Activated CD8-positive, alpha-beta memory T cell treated with anti-CD3 and anti-CD28 coated beads, Interleukin-2, amount 50 U/mL, for 24 hours (primary cell): ENCODE results near the gene SLC22A7.

Experiments
- DNase-seq: peaks from one replicate; pipeline ENCODE4 v3.0.0-alpha.2; 2020; ENCODE audit errors: extremely low read depth

The SLC22A7 gene

GRCh38 chr6:43265564-43265963, 32.5 kb upstream of the SLC22A7 start:
- no peak for DNase-seq

- DNase-seq = no peak
Observed at GRCh38 chr6:43267619-43268354, 30.3 kb upstream of the SLC22A7 start.

- no peak for DNase-seq
Observed at GRCh38 chr6:43268355-43268700, 29.7 kb upstream of the SLC22A7 start.

- DNase-seq = no peak
Observed at GRCh38 chr6:43268782-43269272, 29.2 kb upstream of the SLC22A7 start.

GRCh38 chr6:43269273-43270007, 28.6 kb upstream of the SLC22A7 start:
- no peak for DNase-seq

- DNase-seq = no peak
Observed at GRCh38 chr6:43271103-43271815, 26.8 kb upstream of the SLC22A7 start.

- no peak for DNase-seq
Observed at GRCh38 chr6:43271944-43272343, 26.1 kb upstream of the SLC22A7 start.

GRCh38 chr6:43273707-43274106, 24.4 kb upstream of the SLC22A7 start:
- no peak for DNase-seq

GRCh38 chr6:43274127-43274915, 23.7 kb upstream of the SLC22A7 start:
- DNase-seq = no peak

GRCh38 chr6:43274916-43275597, 23.0 kb upstream of the SLC22A7 start:
- no peak for DNase-seq

GRCh38 chr6:43275801-43276576, 22.1 kb upstream of the SLC22A7 start:
- DNase-seq = no peak

- no peak for DNase-seq
Observed at GRCh38 chr6:43276577-43277305, 21.3 kb upstream of the SLC22A7 start.

- no peak for DNase-seq
Observed at GRCh38 chr6:43277306-43277642, 20.8 kb upstream of the SLC22A7 start.

- DNase-seq = no peak
Observed at GRCh38 chr6:43277643-43278523, 20.2 kb upstream of the SLC22A7 start.

- no peak for DNase-seq
Observed at GRCh38 chr6:43278524-43279078, 19.5 kb upstream of the SLC22A7 start.

- no peak for DNase-seq
Observed at GRCh38 chr6:43280234-43280633, 17.8 kb upstream of the SLC22A7 start.

GRCh38 chr6:43282060-43282459, 16.0 kb upstream of the SLC22A7 start:
- no peak for DNase-seq
